Measurements from ENCODE around the gene SF3B3. TPM values are rescaled to one million over a fixed set of nuclear protein-coding genes. Genes with fewer than 3 reads are reported as not detected.

SF3B3 gene
- total RNA-seq, 1 donor from 2014 or later = 188 TPM

GRCh38 chr16:70493802-70494201 lies 29.8 kb upstream of the SF3B3 start:
- TF ChIP-seq EZH2phosphoT487 (IDR thresholded peaks at IDR 0.05) (no peak), CTCF (IDR thresholded peaks at IDR 0.05) (no peak), EZH2 (IDR thresholded peaks at IDR 0.05) (no peak)
- Mint-ChIP-seq H3K9me3 (no peaks in the 10 kb centered on the region), H3K27ac (no peak overlapping the region), H3K4me1 (no peaks in the 10 kb centered on the region), H3K27me3 (ENCODE audit: insufficient read depth, low read depth) (peaks cover 3% of the 10 kb centered on the region), H3K36me3 (peaks cover 17% of the 10 kb centered on the region), H3K4me3 (peak overlapping the region; percentile 49)
- no peaks in the 10 kb centered on the region for H3K4me1 ChIP-seq
- H3K4me2 ChIP-seq = no peak overlapping the region
- no peak overlapping the region for H3K9ac ChIP-seq
- H3K79me2 ChIP-seq (ENCODE audit: low read depth) = no peaks in the 10 kb centered on the region
- H3K36me3 ChIP-seq = peaks cover 4% of the 10 kb centered on the region
- no peak for DNase-seq (ENCODE audit: low spot score)
- no peaks in the 10 kb centered on the region for H3K9me3 ChIP-seq (ENCODE audit: low read depth)
- H3F3A ChIP-seq (ENCODE audit: low read depth) = no peaks in the 10 kb centered on the region
- no peak overlapping the region for H3K27ac ChIP-seq
- no peaks in the 10 kb centered on the region for H3K27me3 ChIP-seq
- H4K20me1 ChIP-seq (ENCODE audit: low read depth) = no peaks in the 10 kb centered on the region
- H2AFZ ChIP-seq (replicated peaks) = no peak overlapping the region
- no peak overlapping the region for H3K4me3 ChIP-seq

GRCh38 chr16:70494202-70494770 lies 29.3 kb upstream of the SF3B3 start:
- no peaks in the 10 kb centered on the region for H3K27me3 ChIP-seq
- no peaks in the 10 kb centered on the region for H3K9me3 ChIP-seq (ENCODE audit: low read depth)
- Mint-ChIP-seq H3K27me3 (ENCODE audit: insufficient read depth, low read depth) (peaks cover 3% of the 10 kb centered on the region), H3K9me3 (no peaks in the 10 kb centered on the region), H3K4me1 (no peaks in the 10 kb centered on the region), H3K27ac (no peak overlapping the region), H3K4me3 (no peak overlapping the region), H3K36me3 (peaks cover 17% of the 10 kb centered on the region)
- peaks cover 8% of the 10 kb centered on the region for H3K36me3 ChIP-seq
- no peak overlapping the region for H3K27ac ChIP-seq
- H3K4me2 ChIP-seq = no peak overlapping the region
- H3K4me1 ChIP-seq = no peaks in the 10 kb centered on the region
- no peaks in the 10 kb centered on the region for H3F3A ChIP-seq (ENCODE audit: low read depth)
- no peak for DNase-seq (ENCODE audit: low spot score)
- TF ChIP-seq EZH2 (IDR thresholded peaks at IDR 0.05) (no peak), EZH2phosphoT487 (IDR thresholded peaks at IDR 0.05) (no peak), CTCF (IDR thresholded peaks at IDR 0.05) (no peak)
- H3K9ac ChIP-seq = no peak overlapping the region
- no peaks in the 10 kb centered on the region for H4K20me1 ChIP-seq (ENCODE audit: low read depth)
- no peak overlapping the region for H2AFZ ChIP-seq (replicated peaks)
- no peaks in the 10 kb centered on the region for H3K79me2 ChIP-seq (ENCODE audit: low read depth)
- H3K4me3 ChIP-seq = no peak overlapping the region

GRCh38 chr16:70494777-70495176 lies 28.8 kb upstream of the SF3B3 start:
- Histone ChIP-seq H3K36me3 (peaks cover 9% of the 10 kb centered on the region), H3K27me3 (no peaks in the 10 kb centered on the region), H4K20me1 (ENCODE audit: low read depth) (no peaks in the 10 kb centered on the region), H3K9ac (no peak overlapping the region), H3K79me2 (ENCODE audit: low read depth) (no peaks in the 10 kb centered on the region), H3F3A (ENCODE audit: low read depth) (no peaks in the 10 kb centered on the region), H3K4me3 (no peak overlapping the region), H3K9me3 (ENCODE audit: low read depth) (no peaks in the 10 kb centered on the region), H3K27ac (no peak overlapping the region), H2AFZ (replicated peaks) (no peak overlapping the region), H3K4me1 (no peaks in the 10 kb centered on the region), H3K4me2 (no peak overlapping the region)
- Mint-ChIP-seq H3K4me3 (no peak overlapping the region), H3K36me3 (peaks cover 17% of the 10 kb centered on the region), H3K9me3 (no peaks in the 10 kb centered on the region), H3K4me1 (no peaks in the 10 kb centered on the region), H3K27me3 (ENCODE audit: insufficient read depth, low read depth) (peaks cover 3% of the 10 kb centered on the region), H3K27ac (no peak overlapping the region)
- no peak for DNase-seq (ENCODE audit: low spot score)
- no peak for TF ChIP-seq EZH2 (IDR thresholded peaks at IDR 0.05)
- TF ChIP-seq EZH2phosphoT487 (IDR thresholded peaks at IDR 0.05) = no peak
- TF ChIP-seq CTCF (IDR thresholded peaks at IDR 0.05) = no peak
